Subcutaneous abdominal adipose tissue (tissue), 5 donors: ENCODE data around the gene LZTS2.

Experiments
- H3K27ac ChIP-seq: one replicate; pipeline ENCODE4 v1.7.0; 2013; ENCODE audit warnings: low read depth, mild to moderate bottlenecking, inconsistent platforms, low read length, moderate library complexity
- H3K27me3 ChIP-seq, 5 donors: one replicate each; pipeline ENCODE4 v1.7.0; 2013; ENCODE audit warnings: low read length in 5 of 5, inconsistent platforms in 1 of 5; ENCODE audit not compliant: control insufficient read depth in 5 of 5, insufficient read depth in 4 of 5
- H3K36me3 ChIP-seq, 5 donors: one replicate each; pipeline ENCODE4 v1.7.0; 2013; ENCODE audit warnings: low read length in 5 of 5; ENCODE audit not compliant: control insufficient read depth in 5 of 5, insufficient read depth in 5 of 5
- H3K4me1 ChIP-seq, 5 donors: one replicate each; pipeline ENCODE4 v1.7.0; 2013; ENCODE audit warnings: low read length in 5 of 5, mild to moderate bottlenecking in 3 of 5, moderate library complexity in 1 of 5; ENCODE audit not compliant: control insufficient read depth in 5 of 5, insufficient read depth in 5 of 5
- H3K4me3 ChIP-seq, 5 donors: one replicate each; pipeline ENCODE4 v1.7.0; 2013; ENCODE audit warnings: low read length in 5 of 5, low read depth in 1 of 5
- H3K9ac ChIP-seq, 5 donors: one replicate each; pipeline ENCODE4 v1.7.0; 2013; ENCODE audit warnings: low read length in 5 of 5, mild to moderate bottlenecking in 4 of 5, moderate library complexity in 3 of 5
- H3K9me3 ChIP-seq, 5 donors: one replicate each; pipeline ENCODE4 v1.7.0; 2013; ENCODE audit warnings: low read length in 5 of 5; ENCODE audit not compliant: control insufficient read depth in 5 of 5
- donor health status: healthy.
- donor health status: healthy.
- donor health status: healthy.
- donor health status: healthy.
- donor health status: healthy.

Gene LZTS2

DNA sequence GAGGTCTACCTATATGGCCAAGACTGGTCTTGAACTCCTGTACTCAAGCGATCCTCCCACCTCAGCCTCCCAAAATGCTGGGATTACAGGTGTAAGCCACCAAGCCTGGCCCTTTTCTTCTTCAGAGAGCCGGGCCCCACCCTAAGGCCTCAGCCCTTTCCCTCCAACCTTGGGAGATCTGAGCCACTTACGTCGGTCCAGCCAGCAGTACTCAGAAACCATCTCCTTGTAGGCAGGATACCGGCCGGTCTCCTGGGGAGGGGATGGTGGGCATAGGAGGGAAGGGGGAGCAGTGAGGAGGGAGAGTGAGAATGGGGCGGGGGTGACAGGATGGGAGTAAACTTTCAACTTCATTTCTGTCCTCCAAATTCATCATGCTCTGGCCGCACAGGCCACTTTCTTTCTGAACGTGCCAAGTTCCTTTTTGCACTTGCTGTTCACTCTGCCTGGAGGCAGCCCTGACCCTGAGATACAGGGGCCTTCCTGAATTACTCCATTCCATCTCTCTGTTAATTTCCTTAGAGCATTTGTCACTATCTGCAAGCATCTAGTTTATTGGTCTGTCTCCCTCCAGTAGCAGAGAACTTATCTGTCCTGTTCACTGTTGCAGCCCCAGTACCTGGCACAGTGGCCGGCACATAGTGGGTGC is 20.9 kb downstream of the LZTS2 start:
- H3K4me3 ChIP-seq: no peak overlapping the region
- peaks cover 0 to 9% (median 6%) of the 10 kb centered on the region in 5 donors for H3K27me3 ChIP-seq
- no peak overlapping the region for H3K9ac ChIP-seq
- peaks cover 0 to 16% (median 11%) of the 10 kb centered on the region in 5 donors for H3K4me1 ChIP-seq
- H3K36me3 ChIP-seq: no peaks in the 10 kb centered on the region
- no peaks in the 10 kb centered on the region for H3K9me3 ChIP-seq
- no peak overlapping the region for H3K27ac ChIP-seq

DNA sequence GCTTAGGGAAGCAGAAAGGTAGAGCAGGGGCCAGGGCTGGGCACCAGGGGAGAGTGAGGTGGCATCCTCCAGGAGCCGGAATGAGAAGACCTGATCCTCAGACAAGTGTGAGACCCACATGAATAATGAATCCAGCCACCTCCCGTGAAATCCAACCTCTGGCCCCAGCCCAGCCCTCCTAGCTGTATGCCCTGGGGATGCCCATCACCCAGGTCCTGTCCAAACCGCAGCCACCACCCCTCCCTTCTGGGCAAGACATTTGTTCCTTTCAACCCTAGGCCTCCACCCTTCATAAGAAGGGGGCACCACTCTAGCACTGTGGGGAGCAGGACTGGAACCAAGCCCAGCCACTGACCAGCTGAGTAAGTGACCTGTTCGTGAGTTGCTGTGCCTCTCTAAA is 21.6 kb downstream of the LZTS2 start:
- Histone ChIP-seq H3K4me1 (peaks cover 0 to 16% (median 11%) of the 10 kb centered on the region in 5 donors), H3K36me3 (no peaks in the 10 kb centered on the region), H3K9me3 (no peaks in the 10 kb centered on the region), H3K4me3 (no peak overlapping the region), H3K27ac (no peak overlapping the region), H3K27me3 (peaks cover 0 to 8% (median 3%) of the 10 kb centered on the region in 5 donors), H3K9ac (no peak overlapping the region)

DNA sequence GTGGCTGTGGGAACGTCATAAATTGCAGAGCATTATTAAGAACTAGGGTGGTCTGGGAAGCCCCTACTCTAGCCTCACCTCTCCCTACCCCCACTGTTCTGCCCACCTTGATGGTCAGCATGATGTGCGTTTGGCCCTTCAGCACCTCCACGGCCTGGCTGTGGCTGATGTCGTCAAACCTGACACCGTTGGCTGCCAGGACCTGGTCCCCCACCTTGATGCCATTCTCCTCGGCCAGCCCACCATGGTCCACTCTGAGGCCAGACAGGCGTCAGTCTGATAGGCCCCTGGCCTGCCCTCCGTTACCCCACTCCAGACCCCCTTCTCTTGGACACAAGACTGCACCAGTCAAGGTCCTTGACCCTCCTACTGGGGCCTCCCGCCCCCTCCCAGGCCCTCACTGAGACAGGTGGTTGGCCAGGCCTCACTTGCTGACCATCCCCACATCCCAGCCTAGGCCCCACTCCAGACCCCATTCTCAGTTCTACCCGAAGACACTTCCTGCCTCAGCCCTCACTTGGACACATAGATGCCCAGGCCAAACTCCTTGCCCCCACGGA is 22.2 kb downstream of the LZTS2 start:
- H3K27ac ChIP-seq: no peak overlapping the region
- no peak overlapping the region for H3K4me3 ChIP-seq
- H3K9me3 ChIP-seq: no peaks in the 10 kb centered on the region
- H3K36me3 ChIP-seq: no peaks in the 10 kb centered on the region
- peaks cover 0 to 17% (median 11%) of the 10 kb centered on the region in 5 donors for H3K4me1 ChIP-seq
- H3K9ac ChIP-seq: no peak overlapping the region
- H3K27me3 ChIP-seq: peaks cover 0 to 5% (median 3%) of the 10 kb centered on the region in 5 donors

DNA sequence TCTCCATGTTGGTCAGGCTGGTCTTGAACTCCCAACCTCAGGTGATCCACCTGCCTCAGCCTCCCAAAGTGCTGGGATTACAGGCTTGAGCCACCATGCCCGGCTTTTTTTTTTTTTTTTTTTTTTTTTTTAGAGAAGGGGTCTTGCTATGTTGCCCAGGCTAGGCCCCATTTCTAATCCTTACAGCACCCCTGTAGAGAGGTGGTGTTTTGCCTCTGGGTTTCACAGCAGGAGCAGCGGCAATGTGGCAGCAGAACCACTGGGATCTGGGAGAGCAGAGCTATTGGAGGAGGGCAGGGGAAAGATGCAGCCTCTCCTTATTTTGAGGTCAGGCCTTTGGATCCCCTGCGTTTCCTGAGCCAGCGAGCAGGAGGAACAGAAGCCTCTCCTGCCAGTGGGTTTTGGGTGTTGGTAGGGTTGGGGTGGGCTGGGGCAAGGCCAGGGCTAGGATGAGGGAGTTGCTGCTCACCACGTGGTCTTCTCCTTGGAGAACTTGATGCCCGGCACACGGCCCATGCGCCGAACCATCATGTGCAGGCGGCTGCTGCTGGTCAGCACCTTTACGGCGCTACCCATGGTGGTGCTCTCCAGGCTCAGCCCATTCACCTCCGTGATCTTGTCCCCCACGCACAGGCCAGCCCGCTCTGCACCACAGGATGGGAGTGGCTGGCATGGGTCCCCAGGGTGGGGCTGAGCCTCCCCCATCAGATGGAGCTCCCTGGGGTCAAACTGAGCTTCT is 23.5 kb downstream of the LZTS2 start:
- no peaks in the 10 kb centered on the region for H3K36me3 ChIP-seq
- H3K27me3 ChIP-seq: peaks cover 0 to 2% (median 0%) of the 10 kb centered on the region in 5 donors
- H3K4me1 ChIP-seq: peaks cover 0 to 15% (median 10%) of the 10 kb centered on the region in 5 donors
- H3K4me3 ChIP-seq: no peak overlapping the region
- H3K9me3 ChIP-seq: no peaks in the 10 kb centered on the region
- H3K9ac ChIP-seq: no peak overlapping the region
- no peak overlapping the region for H3K27ac ChIP-seq

DNA sequence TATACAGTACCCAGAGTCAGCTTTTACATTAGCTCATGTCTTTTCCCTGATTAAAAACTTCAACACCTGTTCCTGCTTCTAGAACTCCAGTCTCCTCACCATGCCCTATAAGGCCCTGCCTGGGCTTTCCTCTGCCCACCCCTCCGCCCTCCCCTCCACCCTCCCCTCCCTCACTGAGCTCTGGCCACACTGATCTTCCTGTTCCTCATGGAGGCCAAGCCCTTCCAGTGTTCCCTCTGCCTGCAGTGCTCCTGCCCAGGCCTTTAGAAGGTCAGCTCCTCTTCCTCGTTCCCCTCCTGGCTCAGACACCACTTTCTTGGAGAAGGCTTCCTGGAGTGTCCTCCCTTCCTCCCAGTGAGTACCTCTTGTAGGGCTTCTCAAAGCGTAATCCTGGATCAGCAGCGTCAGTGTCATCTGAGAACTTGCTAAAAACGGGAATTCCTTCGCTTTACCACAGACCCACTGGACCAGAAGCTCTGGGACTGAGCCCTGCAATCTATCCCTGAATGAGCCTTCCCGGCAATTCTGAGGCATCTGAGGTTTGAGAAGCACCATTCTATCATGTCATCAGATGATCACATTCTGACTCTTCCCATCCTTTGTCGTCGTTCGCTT is 27.6 kb downstream of the LZTS2 start:
- Histone ChIP-seq H3K27ac (no peak overlapping the region), H3K36me3 (no peaks in the 10 kb centered on the region), H3K4me3 (no peak overlapping the region), H3K27me3 (no peaks in the 10 kb centered on the region), H3K4me1 (peaks cover 0 to 37% (median 15%) of the 10 kb centered on the region in 5 donors), H3K9me3 (no peaks in the 10 kb centered on the region), H3K9ac (no peak overlapping the region)

DNA sequence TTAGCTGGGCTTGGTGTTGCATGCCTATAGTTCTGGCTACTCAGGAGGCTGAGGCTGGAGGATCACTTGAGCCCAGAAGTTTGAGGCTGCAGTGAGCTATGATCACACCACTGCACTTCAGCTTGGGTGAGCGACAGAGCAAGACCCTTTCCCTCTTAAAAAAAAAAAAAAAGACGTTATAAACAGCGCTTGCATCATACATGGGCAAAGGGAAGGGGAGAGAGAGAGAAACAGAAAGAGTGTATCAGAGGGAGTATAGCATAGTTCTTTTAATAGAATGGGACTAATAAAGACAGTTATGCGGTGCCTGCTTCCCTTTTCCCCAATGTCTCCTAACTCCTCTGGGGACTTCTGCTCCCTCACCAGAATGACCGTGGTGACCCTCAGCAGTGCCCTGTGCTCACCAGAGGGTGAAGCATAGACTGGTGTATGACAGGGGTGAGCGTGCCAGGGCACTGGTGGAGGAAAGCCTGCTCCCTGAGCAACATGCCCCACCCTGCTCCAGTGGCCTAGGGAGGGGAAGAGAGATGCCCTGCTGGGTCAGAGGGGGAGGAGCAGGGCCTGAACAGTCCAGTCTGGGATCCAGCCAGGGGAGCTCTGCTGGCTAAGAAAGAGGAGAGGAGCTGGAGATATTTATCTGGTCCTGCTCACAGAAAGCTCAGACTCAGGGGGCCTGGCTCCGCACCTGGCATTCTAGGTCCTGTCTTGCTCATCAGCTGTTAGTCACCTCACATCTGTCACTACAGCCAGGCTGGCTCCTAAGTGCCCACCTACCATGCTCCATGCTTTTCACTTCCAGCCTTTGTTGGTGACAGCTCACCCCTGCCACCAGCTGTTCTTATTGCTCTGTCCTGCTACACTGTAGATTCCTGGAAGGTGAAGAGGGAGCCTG is 29.1 kb downstream of the LZTS2 start:
- no peaks in the 10 kb centered on the region for H3K9me3 ChIP-seq
- H3K27me3 ChIP-seq: no peaks in the 10 kb centered on the region
- H3K36me3 ChIP-seq: no peaks in the 10 kb centered on the region
- H3K9ac ChIP-seq: no peak overlapping the region
- no peak overlapping the region for H3K27ac ChIP-seq
- no peak overlapping the region for H3K4me3 ChIP-seq
- peaks cover 2 to 51% (median 26%) of the 10 kb centered on the region in 5 donors for H3K4me1 ChIP-seq

DNA sequence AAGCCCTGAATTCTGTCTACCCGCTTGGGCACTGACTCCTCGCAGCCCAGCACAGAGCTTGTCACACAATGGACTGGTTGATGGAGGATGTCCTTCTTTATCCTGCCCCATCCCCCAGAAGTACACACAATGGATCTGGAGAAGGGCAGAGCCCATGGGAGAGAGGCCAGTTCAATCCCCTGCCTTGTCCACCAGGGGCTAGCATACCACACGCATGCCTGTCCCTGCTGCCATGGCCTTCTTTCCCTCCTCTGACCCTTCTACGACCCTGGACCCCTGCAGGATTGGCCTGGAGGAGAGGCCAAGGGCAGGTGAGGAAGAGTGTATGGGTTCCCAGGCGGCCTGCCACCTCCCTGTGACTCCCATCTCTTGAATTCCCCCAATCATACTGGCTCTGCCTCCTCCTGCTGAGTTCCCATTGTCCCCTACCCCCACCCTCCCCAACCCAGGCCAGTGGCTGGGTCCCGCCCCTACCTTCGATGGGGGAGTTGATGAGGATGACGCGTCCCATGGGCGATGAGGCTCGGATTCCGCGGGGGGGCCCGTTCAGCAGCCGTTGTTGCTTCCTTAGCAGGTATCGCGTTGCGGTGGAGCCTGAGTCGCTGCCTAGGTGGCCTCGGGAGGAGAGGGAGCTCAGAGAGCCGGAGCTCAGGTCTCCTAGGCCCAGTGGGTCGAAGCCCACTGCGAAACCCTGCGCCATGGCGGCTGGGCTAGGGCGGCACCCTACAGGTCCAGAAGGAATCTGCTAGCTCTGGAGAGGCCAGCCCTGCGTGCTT is 30.1 kb downstream of the LZTS2 start:
- H3K27me3 ChIP-seq: no peaks in the 10 kb centered on the region
- H3K36me3 ChIP-seq: peaks cover 0 to 3% (median 2%) of the 10 kb centered on the region in 5 donors
- H3K27ac ChIP-seq: no peak overlapping the region
- H3K9ac ChIP-seq: no peak overlapping the region
- H3K4me3 ChIP-seq: no peak overlapping the region
- H3K9me3 ChIP-seq: no peaks in the 10 kb centered on the region
- H3K4me1 ChIP-seq: peaks cover 2 to 52% (median 26%) of the 10 kb centered on the region in 5 donors

DNA sequence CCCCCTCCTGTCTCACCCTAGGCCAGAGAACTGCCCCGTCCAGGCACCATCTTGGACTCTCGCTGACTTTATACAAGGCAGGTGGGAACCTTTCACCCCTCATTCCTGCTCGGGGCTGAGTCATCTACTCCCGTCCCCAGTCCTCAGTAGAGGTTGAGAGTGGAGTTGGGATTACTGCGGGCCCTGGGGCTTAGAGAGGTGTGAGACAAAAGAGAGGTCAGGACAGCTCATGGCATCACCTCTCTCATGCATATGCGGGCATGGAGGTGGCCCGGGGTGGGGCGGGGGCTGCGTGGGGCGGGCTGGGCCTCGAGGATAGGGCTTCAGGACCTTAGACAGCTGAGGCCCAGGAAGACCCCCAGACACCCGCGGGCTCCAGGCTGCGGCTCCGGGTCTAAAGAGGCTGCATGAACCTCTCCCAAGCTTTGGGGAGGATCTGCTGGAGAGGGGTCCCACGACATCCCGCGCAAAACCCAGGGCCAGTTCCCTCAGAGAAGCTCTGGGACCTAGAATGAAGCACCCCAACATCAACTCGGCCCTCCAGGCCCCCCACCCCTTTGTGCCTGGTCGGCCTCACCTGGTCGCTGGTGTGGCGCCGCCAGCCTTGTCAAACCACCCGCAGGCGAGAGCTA is 31.0 kb downstream of the LZTS2 start:
- peaks cover 2 to 52% (median 26%) of the 10 kb centered on the region in 5 donors for H3K4me1 ChIP-seq
- H3K27me3 ChIP-seq: no peaks in the 10 kb centered on the region
- H3K9ac ChIP-seq: peak overlapping the region in 3 of 5 donors; percentile 85 to 92 (median 91)
- H3K36me3 ChIP-seq: peaks cover 0 to 12% (median 11%) of the 10 kb centered on the region in 5 donors
- no peaks in the 10 kb centered on the region for H3K9me3 ChIP-seq
- H3K4me3 ChIP-seq: peak overlapping the region in 4 of 5 donors; percentile 90 to 95 (median 92)
- H3K27ac ChIP-seq: no peak overlapping the region
